ENCODE results near the gene TNMD. TPM values are rescaled to one million over a fixed set of nuclear protein-coding genes. Genes with fewer than 3 reads are reported as not detected.

Gene TNMD
- total and polyA plus RNA-seq, 2 donors (not counting 3 experiments of a cell fraction or from before 2014, with no cell fraction given): not detected

DNA sequence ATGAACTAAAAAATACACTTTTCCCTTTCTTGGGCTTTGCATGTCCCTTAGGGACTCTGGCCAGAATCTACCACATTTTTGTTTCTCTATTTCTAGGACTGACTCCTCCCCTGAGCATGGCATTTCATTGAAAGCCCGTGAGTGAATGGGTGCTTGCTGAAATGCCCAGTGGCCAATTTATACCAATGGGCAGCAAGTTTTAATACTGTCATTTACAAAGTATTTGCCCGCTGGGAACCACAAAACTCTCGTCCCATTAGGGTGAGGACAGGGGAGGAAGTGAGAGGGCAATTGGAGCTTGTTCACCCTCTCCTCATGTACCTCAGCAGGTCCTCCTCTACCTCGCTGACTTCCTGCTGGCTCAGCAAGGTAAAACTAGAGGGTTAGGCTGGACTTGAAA lies 60.4 kb downstream of the TNMD start:
- POLR2A ChIA-PET: no interaction called here
- no TSS peak for BruUV-seq (replicated peaks)

More for the DNA sequence above, 60.4 kb downstream of the TNMD start:
- Histone ChIP-seq H3K9me3 (replicated peaks; ENCODE audit: control insufficient read depth, insufficient read depth, low read length) (no peaks in the 10 kb centered on the region), H3K27ac (ENCODE audit: insufficient read depth, low read depth, low read length) (peak overlapping the region; percentile 99), H4K20me1 (replicated peaks; ENCODE audit: control insufficient read depth, extremely low read depth, insufficient read depth, low read length) (no peaks in the 10 kb centered on the region), H3K4me2 (ENCODE audit: insufficient read depth, low read length) (peak overlapping the region; percentile 95), H3K27me3 (ENCODE audit: control insufficient read depth in 2 of 2, insufficient read depth in 2 of 2, low read length in 2 of 2) (no peaks in the 10 kb centered on the region), H3K4me1 (ENCODE audit: control insufficient read depth, extremely low read depth, insufficient read depth, low read length) (peaks cover 58% of the 10 kb centered on the region), H3K36me3 (ENCODE audit: control insufficient read depth in 2 of 2, extremely low read depth in 1 of 2, insufficient read depth in 2 of 2, low read length in 2 of 2) (no peaks in the 10 kb centered on the region), H3K4me3 (replicated peaks in 1 of 3; ENCODE audit: insufficient read depth in 1 of 3, low read depth in 1 of 3, low read length in 3 of 3) (peak overlapping the region; percentile 52 to 95 (median 88)), H3K9ac (replicated peaks; ENCODE audit: extremely low read depth, insufficient read depth, low read length) (peak overlapping the region; percentile 87), H3K79me2 (ENCODE audit: control insufficient read depth, insufficient read depth, low read length) (peaks cover 42% of the 10 kb centered on the region), H3K9me1 (replicated peaks; ENCODE audit: control insufficient read depth, extremely low read depth, insufficient read depth, low read length) (no peaks in the 10 kb centered on the region), H2AFZ (ENCODE audit: low read depth, low read length) (no peak overlapping the region)
- DNase-seq (ENCODE audit: low read depth, low spot score) (peak; percentile 17), FAIRE-seq (no peak)
- no peak for TF ChIP-seq JUN (IDR thresholded peaks at IDR 0.05; ENCODE audit: borderline replicate concordance, insufficient read depth, insufficient read length, low read depth)
- no peak for TF ChIP-seq POLR2AphosphoS5 (IDR thresholded peaks at IDR 0.05; ENCODE audit: insufficient read depth, low read depth, low read length)
- TF ChIP-seq POLR2A (IDR thresholded peaks at IDR 0.05; ENCODE audit: low read depth, low read length): no peak
- TF ChIP-seq, protein P1, sequence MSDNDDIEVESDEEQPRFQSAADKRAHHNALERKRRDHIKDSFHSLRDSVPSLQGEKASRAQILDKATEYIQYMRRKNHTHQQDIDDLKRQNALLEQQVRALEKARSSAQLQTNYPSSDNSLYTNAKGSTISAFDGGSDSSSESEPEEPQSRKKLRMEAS (IDR thresholded peaks at IDR 0.05; ENCODE audit: insufficient read depth, insufficient read length): no peak
- no peak for TF ChIP-seq EZH2 (IDR thresholded peaks at IDR 0.05; ENCODE audit: borderline replicate concordance, low read depth, low read length, severe bottlenecking)
- no peak for TF ChIP-seq MYC (IDR thresholded peaks at IDR 0.05; ENCODE audit: low read depth, low read length)
- TF ChIP-seq GATA2 (IDR thresholded peaks at IDR 0.05; ENCODE audit: insufficient read depth, insufficient read length, low read depth, low read length): no peak
- TF ChIP-seq FOS (IDR thresholded peaks at IDR 0.05; ENCODE audit: borderline replicate concordance, insufficient read depth, low read length): no peak
- TF ChIP-seq, protein P2, sequence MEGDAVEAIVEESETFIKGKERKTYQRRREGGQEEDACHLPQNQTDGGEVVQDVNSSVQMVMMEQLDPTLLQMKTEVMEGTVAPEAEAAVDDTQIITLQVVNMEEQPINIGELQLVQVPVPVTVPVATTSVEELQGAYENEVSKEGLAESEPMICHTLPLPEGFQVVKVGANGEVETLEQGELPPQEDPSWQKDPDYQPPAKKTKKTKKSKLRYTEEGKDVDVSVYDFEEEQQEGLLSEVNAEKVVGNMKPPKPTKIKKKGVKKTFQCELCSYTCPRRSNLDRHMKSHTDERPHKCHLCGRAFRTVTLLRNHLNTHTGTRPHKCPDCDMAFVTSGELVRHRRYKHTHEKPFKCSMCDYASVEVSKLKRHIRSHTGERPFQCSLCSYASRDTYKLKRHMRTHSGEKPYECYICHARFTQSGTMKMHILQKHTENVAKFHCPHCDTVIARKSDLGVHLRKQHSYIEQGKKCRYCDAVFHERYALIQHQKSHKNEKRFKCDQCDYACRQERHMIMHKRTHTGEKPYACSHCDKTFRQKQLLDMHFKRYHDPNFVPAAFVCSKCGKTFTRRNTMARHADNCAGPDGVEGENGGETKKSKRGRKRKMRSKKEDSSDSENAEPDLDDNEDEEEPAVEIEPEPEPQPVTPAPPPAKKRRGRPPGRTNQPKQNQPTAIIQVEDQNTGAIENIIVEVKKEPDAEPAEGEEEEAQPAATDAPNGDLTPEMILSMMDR (IDR thresholded peaks at IDR 0.05; ENCODE audit: extremely low read depth in 1 of 2, insufficient read depth in 1 of 2, low read depth in 1 of 2, low read length in 2 of 2): no peak
- intact Hi-C loops (cut with micrococcal nuclease) (no loop called here), dilution Hi-C loops (cut with MboI; ENCODE audit: extremely low pct_ligation_motif_present, low sequenced_read_pairs) (no loop called here)
- CTCF ChIA-PET: interaction anchor here (1.3 to 4.1 kb wide), 3 partner anchors 8 to 27 kb away, joined by 3 to 19 read pairs (median 10); partner anchors contain the start of gene TSPAN6
